ENCODE data around the gene CALY. TPM values are rescaled to one million over a fixed set of nuclear protein-coding genes. Genes with fewer than 3 reads are reported as not detected.

Gene CALY
- polyA plus RNA-seq, 1 of the 3 experiments (the other 2 are of a cell fraction), result 3.3 TPM

DNA sequence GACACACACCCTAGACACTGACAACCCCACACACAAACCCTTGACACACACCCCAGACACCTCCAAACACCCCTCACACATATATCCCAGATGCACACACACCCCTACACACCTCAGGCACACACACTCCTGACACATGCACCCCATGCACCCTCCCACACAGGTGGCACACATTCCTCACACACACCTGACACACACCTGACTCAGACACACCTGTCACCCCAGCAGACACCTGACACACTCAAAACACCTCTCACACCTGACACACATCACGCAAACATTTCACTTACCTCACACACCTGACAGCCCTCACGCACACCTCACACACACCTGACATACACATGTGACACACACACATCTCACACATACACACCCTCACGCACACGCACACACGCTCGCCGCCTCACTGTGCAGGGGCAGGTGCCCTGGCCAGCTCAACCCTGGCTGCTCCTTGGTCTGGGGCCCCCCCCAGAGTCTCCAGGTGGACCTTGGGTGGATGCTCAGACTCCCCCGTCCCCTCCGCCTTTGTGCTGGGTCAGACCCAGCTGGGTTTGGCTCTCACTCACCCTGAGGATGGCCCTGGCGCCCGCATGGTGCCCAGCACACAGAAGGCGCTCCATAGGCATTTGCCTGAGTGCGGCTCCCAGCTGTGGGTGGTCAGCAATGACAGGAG, 3.1 kb upstream of the CALY start:
- Histone ChIP-seq H3K36me3 (replicated peaks in 1 of 2; ENCODE audit: control insufficient read depth in 1 of 2, insufficient read depth in 2 of 2, low read length in 1 of 2) (no peaks in the 10 kb centered on the region), H3K4me1 (ENCODE audit: control insufficient read depth in 1 of 2, insufficient read depth in 2 of 2, low read depth in 1 of 2, low read length in 1 of 2) (peaks cover 0 to 2% of the 10 kb centered on the region in 2 experiments; a peak in 2 of 4 replicates), H3K27ac (ENCODE audit: low read depth in 2 of 2, low read length in 1 of 2) (no peak overlapping the region), H3K9ac (no peak overlapping the region), H3K9me3 (no peaks in the 10 kb centered on the region), H3F3A (replicated peaks; ENCODE audit: insufficient read depth) (no peaks in the 10 kb centered on the region), H3K4me3 (ENCODE audit: low read depth in 2 of 2, low read length in 1 of 2) (no peak overlapping the region), H3K79me2 (ENCODE audit: insufficient read depth) (no peaks in the 10 kb centered on the region), H3K9me2 (no peaks in the 10 kb centered on the region), H2AFZ (ENCODE audit: low read depth) (no peak overlapping the region), H3K4me2 (no peak overlapping the region), H4K20me1 (ENCODE audit: insufficient read depth) (no peaks in the 10 kb centered on the region), H3K27me3 (ENCODE audit: insufficient read depth) (peaks cover 68% of the 10 kb centered on the region)
- WGBS (ENCODE audit: low lambda C conversion rate), result 75% methylated on average over 9 of the region's 13 CpGs
- no peak for DNase-seq
- POLR2A ChIA-PET, result no interaction called here
- TF ChIP-seq JUND (IDR thresholded peaks at IDR 0.05), result no peak
- TF ChIP-seq EP300 (IDR thresholded peaks at IDR 0.05; ENCODE audit: borderline replicate concordance in 1 of 2, low read depth in 1 of 2, low read length in 1 of 2), result no peak
- no peak for TF ChIP-seq YY1 (IDR thresholded peaks at IDR 0.05; ENCODE audit: low read depth)
- TF ChIP-seq, protein P1, sequence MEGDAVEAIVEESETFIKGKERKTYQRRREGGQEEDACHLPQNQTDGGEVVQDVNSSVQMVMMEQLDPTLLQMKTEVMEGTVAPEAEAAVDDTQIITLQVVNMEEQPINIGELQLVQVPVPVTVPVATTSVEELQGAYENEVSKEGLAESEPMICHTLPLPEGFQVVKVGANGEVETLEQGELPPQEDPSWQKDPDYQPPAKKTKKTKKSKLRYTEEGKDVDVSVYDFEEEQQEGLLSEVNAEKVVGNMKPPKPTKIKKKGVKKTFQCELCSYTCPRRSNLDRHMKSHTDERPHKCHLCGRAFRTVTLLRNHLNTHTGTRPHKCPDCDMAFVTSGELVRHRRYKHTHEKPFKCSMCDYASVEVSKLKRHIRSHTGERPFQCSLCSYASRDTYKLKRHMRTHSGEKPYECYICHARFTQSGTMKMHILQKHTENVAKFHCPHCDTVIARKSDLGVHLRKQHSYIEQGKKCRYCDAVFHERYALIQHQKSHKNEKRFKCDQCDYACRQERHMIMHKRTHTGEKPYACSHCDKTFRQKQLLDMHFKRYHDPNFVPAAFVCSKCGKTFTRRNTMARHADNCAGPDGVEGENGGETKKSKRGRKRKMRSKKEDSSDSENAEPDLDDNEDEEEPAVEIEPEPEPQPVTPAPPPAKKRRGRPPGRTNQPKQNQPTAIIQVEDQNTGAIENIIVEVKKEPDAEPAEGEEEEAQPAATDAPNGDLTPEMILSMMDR (IDR thresholded peaks at IDR 0.05), result no peak
- TF ChIP-seq ZBTB33 (IDR thresholded peaks at IDR 0.05; ENCODE audit: borderline replicate concordance, low read depth), result no peak
- TF ChIP-seq, protein P2, sequence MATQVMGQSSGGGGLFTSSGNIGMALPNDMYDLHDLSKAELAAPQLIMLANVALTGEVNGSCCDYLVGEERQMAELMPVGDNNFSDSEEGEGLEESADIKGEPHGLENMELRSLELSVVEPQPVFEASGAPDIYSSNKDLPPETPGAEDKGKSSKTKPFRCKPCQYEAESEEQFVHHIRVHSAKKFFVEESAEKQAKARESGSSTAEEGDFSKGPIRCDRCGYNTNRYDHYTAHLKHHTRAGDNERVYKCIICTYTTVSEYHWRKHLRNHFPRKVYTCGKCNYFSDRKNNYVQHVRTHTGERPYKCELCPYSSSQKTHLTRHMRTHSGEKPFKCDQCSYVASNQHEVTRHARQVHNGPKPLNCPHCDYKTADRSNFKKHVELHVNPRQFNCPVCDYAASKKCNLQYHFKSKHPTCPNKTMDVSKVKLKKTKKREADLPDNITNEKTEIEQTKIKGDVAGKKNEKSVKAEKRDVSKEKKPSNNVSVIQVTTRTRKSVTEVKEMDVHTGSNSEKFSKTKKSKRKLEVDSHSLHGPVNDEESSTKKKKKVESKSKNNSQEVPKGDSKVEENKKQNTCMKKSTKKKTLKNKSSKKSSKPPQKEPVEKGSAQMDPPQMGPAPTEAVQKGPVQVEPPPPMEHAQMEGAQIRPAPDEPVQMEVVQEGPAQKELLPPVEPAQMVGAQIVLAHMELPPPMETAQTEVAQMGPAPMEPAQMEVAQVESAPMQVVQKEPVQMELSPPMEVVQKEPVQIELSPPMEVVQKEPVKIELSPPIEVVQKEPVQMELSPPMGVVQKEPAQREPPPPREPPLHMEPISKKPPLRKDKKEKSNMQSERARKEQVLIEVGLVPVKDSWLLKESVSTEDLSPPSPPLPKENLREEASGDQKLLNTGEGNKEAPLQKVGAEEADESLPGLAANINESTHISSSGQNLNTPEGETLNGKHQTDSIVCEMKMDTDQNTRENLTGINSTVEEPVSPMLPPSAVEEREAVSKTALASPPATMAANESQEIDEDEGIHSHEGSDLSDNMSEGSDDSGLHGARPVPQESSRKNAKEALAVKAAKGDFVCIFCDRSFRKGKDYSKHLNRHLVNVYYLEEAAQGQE (IDR thresholded peaks at IDR 0.05; ENCODE audit: low read depth, low read length), result no peak
- CTCF ChIA-PET, result interaction anchor here (3.1 kb wide), 1 partner anchor 11 kb away, joined by 19 read pairs; no protein-coding TSS in a partner anchor

Data from SK-N-SH (cell line).